Type B pancreatic cell (in vitro differentiated cells): ENCODE measurements around the gene KCNN1. TPM values are rescaled to one million over a fixed set of nuclear protein-coding genes. Genes with fewer than 3 reads are reported as not detected.

Source experiments
- DNase-seq: peaks from one replicate; pipeline ENCODE4 v3.0.0; 2021; ENCODE audit warnings: mixed read lengths; ENCODE audit not compliant: unreplicated experiment; ENCODE audit errors: extremely low spot score
- H3K27ac Mint-ChIP-seq: 2 replicates; pipeline ENCODE4 v1.8.0; 2021; ENCODE audit warnings: mild to moderate bottlenecking, mixed read lengths
- H3K27me3 Mint-ChIP-seq: 2 replicates; pipeline ENCODE4 v1.8.0; 2021; ENCODE audit warnings: mixed read lengths
- H3K36me3 Mint-ChIP-seq: 2 replicates; pipeline ENCODE4 v1.8.0; 2021; ENCODE audit warnings: mixed read lengths
- H3K4me1 Mint-ChIP-seq: one replicate; pipeline ENCODE4 v1.8.0; 2021; ENCODE audit warnings: mixed read lengths; ENCODE audit not compliant: unreplicated experiment
- H3K4me3 Mint-ChIP-seq: 2 replicates; pipeline ENCODE4 v1.8.0; 2021; ENCODE audit warnings: mild to moderate bottlenecking, mixed read lengths
- H3K9me3 Mint-ChIP-seq: 2 replicates; pipeline ENCODE4 v1.8.0; 2021; ENCODE audit warnings: mixed read lengths
- total RNA-seq: library from RNA; stranded (reverse); gene quantifications from 2 replicates; pipeline ENCODE4 v1.2.1, GENCODE V29; 2021; ENCODE audit warnings: low replicate concordance
- TF ChIP-seq, protein P1 (sequence below): fragments of 200-600 bp; sonication (generic); conservative IDR thresholded peaks from 2 replicates; pipeline ENCODE4 v1.5.0; 2021; ENCODE audit warnings: antibody characterized with exemption, mild to moderate bottlenecking

Gene KCNN1
- total RNA-seq, 1 donor from 2014 or later, result 13.4 TPM

DNA sequence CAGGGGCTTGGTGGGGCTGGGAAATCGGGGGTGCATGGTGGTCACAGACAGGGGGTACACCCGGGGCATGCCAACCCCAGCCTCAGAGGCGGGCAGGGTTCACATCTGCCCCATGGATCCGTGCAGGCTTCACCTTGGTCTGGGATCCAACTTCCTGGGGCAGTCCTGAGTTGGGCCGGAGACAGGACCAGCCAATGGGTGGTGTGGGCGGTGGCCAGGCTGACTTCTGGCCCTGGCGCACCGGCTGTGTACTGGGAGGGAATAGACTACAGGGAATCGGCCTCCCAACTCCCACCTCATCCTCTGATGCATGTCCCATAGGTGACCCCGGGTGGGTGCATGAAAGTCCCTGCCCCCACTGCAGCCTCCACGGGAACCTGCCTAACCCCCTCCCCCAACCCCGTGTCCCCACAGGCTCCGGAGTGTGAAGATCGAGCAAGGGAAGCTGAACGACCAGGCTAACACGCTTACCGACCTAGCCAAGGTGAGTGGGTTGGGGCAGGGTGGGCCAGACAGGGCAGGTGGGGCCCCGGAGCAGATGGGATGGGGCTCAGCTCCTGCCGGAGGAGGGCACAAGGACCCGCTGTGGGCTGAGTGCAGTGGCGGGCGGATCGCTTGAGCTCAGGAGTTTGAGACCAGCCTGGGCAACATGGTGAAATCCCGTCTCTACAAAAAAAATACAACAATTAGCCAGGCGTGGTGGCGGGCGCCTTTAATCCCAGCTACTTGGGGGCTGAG is 26.3 kb downstream of the KCNN1 start:
- TF ChIP-seq, protein P1, sequence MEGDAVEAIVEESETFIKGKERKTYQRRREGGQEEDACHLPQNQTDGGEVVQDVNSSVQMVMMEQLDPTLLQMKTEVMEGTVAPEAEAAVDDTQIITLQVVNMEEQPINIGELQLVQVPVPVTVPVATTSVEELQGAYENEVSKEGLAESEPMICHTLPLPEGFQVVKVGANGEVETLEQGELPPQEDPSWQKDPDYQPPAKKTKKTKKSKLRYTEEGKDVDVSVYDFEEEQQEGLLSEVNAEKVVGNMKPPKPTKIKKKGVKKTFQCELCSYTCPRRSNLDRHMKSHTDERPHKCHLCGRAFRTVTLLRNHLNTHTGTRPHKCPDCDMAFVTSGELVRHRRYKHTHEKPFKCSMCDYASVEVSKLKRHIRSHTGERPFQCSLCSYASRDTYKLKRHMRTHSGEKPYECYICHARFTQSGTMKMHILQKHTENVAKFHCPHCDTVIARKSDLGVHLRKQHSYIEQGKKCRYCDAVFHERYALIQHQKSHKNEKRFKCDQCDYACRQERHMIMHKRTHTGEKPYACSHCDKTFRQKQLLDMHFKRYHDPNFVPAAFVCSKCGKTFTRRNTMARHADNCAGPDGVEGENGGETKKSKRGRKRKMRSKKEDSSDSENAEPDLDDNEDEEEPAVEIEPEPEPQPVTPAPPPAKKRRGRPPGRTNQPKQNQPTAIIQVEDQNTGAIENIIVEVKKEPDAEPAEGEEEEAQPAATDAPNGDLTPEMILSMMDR, result no peak
- no peaks in the 10 kb centered on the region for H3K36me3 Mint-ChIP-seq
- H3K4me3 Mint-ChIP-seq, result no peak overlapping the region
- no peak overlapping the region for H3K27ac Mint-ChIP-seq
- no peaks in the 10 kb centered on the region for H3K4me1 Mint-ChIP-seq
- DNase-seq, result no peak
- no peaks in the 10 kb centered on the region for H3K9me3 Mint-ChIP-seq
- H3K27me3 Mint-ChIP-seq, result no peaks in the 10 kb centered on the region

DNA sequence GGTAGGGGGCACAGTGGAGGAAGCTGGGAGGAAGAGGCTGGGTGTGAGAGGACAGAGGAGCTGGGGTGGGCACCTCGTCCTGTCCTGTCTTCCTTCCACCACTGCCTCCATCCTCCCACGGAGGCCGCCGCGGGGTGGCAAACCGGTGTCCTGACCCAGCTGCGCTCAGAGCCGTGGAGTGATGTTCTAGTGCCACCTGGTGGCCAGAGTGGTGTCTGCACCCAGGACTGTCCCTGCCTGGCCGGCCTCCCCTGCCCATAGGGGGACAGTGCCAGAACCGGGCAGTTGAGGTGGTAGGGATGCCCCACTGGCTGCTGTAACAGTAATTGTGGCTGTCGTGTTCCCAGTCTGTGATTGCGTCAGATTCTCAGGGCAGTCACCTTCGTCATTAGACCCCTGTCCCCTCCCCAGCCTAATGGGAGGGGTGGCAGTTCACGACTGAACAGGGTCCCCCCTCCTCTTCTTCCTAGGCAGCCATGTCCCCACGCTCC is 30.0 kb downstream of the KCNN1 start:
- no peaks in the 10 kb centered on the region for H3K36me3 Mint-ChIP-seq
- no peak overlapping the region for H3K4me3 Mint-ChIP-seq
- no peaks in the 10 kb centered on the region for H3K4me1 Mint-ChIP-seq
- no peaks in the 10 kb centered on the region for H3K9me3 Mint-ChIP-seq
- H3K27me3 Mint-ChIP-seq, result peaks cover 8% of the 10 kb centered on the region
- peak; percentile 91 for DNase-seq
- TF ChIP-seq, protein P1, result peak; percentile 98
- H3K27ac Mint-ChIP-seq, result no peak overlapping the region

DNA sequence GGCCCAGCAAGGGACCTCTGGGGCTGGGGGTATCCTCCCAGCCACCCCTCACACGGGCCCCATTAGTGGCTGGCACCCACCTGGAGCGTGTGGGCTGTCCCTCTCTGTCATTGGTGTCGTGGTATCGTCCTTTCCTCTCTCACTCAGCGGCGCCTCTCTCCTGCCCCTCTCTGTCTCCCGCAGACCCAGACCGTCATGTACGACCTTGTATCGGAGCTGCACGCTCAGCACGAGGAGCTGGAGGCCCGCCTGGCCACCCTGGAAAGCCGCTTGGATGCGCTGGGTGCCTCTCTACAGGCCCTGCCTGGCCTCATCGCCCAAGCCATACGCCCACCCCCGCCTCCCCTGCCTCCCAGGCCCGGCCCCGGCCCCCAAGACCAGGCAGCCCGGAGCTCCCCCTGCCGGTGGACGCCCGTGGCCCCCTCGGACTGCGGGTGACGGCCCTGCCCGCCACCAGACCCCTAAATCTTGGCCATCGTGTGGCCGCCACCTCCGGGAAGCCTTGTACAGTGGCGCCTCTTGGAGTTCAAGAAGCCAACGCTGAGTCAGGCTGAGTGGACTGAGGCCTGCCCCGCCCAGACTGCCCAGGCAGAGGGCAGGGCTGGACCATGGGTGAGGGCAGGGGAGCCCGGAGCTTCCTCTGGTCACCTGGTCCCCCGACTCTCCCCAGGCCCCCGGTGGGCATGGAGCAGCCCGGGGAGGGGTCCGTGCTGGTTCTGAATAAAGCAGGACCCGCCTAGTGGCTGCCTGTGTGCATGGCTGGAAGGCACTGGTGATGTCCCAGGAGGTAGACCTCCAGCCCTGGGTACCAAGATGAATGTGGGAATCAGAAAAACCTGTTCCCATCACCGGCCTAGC is 31.3 kb downstream of the KCNN1 start:
- H3K4me3 Mint-ChIP-seq, result no peak overlapping the region
- H3K4me1 Mint-ChIP-seq, result no peaks in the 10 kb centered on the region
- TF ChIP-seq, protein P1, result peak; percentile 38
- H3K36me3 Mint-ChIP-seq, result no peaks in the 10 kb centered on the region
- DNase-seq, result no peak
- peaks cover 8% of the 10 kb centered on the region for H3K27me3 Mint-ChIP-seq
- H3K27ac Mint-ChIP-seq, result no peak overlapping the region
- no peaks in the 10 kb centered on the region for H3K9me3 Mint-ChIP-seq

DNA sequence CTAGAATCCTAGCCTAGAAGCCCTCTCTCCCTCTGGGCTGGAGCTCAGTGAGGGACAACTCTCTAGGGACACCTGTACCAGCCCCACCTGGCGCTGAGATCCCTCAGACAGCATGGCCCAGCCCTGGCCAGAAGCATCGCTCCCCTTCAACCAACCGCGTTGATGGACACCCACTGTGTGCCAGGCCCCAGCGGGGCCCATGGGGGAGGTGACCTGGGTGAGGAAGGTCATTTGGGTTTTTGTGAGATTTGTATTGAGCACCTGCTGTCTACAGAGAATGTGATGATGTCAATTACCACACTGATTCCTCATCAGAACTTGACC is 31.9 kb downstream of the KCNN1 start:
- Mint-ChIP-seq H3K4me3 (peak overlapping the region; percentile 70), H3K27ac (no peak overlapping the region), H3K36me3 (no peaks in the 10 kb centered on the region), H3K4me1 (no peaks in the 10 kb centered on the region), H3K9me3 (no peaks in the 10 kb centered on the region), H3K27me3 (peaks cover 8% of the 10 kb centered on the region)
- TF ChIP-seq, protein P1, result no peak
- DNase-seq, result no peak

DNA sequence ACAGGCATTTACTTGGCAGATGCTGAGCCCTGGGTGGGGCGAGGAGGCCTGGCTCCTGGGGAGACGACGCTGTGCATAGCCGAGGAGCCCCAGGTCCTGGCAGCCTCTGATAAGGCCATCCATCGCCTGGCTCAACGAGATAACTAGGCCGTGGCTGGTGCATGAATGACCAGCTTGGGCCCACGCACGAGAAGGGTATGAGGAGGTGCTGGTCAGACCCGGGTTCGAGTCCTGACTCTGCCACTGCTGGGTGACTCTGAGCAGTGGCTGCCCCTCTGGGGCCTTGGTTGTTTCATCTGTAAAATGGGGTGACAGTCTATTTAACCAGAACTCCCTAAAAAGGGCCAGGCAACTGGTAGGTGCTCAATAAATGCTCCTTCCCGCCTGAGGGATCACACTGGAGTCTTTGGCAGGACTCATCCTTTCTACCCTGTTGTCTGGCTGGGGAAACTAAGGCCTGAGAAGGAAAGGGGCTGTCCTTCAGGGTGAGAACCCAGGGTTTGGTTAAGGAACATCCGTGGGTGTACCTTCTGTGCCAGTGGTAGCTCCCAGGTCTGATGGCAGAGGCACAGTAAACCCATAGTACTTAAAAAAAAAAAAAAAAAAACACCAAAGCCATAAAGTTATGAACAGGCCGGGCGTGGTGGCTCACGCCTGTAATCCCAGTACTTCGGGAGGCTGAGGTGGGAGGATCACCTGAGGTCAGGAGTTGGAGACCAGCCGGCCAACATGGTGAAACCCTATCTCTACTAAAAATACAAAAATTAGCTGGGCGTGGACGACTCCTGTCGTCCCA is 33.0 kb downstream of the KCNN1 start:
- Mint-ChIP-seq H3K27ac (peak overlapping the region; percentile 84), H3K36me3 (no peaks in the 10 kb centered on the region)
- no peak for DNase-seq

More for the DNA sequence above, 33.0 kb downstream of the KCNN1 start:
- Mint-ChIP-seq H3K9me3 (no peaks in the 10 kb centered on the region), H3K4me1 (no peaks in the 10 kb centered on the region), H3K27me3 (peaks cover 8% of the 10 kb centered on the region), H3K4me3 (peak overlapping the region; percentile 85)
- TF ChIP-seq, protein P1, result no peak
